A549 treated with GW870086 at 1 μM for 4 hours (cell line): ENCODE measurements around the gene FAM227A. TPM values are rescaled to one million over a fixed set of nuclear protein-coding genes. Genes with fewer than 3 reads are reported as not detected.

Experiments
- total RNA-seq: library from RNA; stranded (reverse); fragments of 200-300 nt; extraction: Qiagen RNA extraction; gene quantifications from 5 replicates; pipeline ENCODE4 v1.2.3, GENCODE V29; 2022; ENCODE audit warnings: low read depth

The FAM227A gene
- 0.49 to 1.2 TPM (median 0.68 TPM) in 5 replicates for total RNA-seq

DNA sequence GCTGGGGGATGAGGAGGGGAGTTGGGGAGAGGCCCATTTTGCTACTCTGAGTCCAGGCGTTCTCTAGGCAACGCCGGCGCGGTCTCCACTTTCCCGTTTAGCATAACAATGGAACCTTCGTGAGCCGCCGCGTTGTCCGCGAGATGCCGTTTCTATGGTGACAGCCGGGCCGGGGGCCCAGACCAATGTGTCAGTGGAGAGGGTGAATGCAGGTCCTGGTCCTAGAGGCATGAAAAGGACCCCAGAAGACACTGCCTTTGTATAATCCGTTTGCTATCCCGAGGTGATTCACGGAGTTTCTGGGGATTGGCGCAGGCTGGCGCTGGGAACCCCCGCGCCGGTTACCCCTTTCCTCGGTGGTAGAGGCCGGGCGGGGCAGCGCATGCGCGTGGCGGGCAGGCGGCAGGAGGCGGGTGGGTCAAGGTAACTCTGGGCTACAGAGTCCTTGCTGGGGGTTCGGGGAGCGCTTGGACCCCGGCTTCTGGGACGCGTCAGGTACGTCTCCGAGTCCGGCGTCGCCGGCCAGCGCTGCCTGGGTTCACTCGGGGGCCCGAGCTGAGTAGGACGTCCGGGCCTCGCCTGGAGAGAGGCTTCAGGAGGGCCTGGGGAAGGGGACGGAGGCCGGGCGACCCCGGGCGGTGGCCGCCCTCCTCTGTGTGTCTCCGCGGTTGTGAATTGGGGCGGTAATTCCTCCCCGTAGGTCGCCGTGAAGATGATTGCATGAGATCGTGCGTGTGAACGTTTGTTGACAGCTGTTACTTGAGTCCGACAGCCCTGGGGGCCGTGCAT, at the start of gene FAM227A, which contains the start of gene CBY1:
Gene FAM227A (minus strand): TSS at position 137 of the 789 bp plus-strand sequence. CDS start 6,224 bp downstream, outside the sequence.
Gene CBY1 (plus strand): TSS at position 383 of the 789 bp plus-strand sequence. CDS start 11,417 bp downstream, outside the sequence.

DNA sequence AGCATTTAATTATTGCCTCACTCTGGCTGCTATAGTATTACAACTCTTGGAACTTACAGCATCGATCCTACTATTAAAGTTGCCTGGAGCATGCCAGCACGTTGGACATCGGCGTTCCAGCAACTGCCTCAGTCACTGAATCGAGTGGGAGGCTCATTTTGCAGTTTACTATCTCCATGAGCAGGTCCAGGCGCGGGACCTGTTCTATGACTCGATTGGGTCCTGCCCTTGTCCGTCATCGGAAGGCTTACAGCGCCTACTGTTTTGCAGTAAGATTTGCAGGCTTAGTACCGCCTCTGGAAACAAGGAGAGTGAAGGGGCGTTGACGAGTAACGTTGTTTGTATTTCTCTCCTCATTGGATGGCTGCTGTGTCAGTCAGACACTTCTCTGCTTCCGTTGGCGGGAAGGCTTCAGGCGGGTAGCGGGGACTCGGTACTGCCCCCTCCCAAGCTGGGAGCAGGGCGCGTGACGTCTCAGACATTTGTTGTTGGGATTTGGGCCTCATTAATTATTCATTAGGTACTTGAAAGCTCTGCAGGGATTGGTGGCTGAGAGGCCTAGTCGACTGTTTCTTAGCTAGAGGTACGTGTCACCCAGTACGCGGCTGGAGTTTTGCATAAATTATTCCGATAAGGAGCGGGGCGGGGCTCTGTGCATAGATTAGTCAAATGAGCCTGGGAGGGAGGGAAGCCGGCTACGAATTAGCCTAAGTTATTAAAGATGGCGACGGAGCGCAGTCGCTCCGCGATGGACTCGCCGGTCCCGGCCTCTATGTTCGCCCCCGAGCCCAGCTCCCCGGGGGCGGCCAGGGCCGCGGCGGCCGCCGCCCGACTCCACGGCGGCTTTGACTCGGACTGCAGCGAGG, 49.3 kb upstream of the FAM227A start, which contains the start of gene GTPBP1:
Gene GTPBP1 (plus strand): TSS at position 710 of the 866 bp plus-strand sequence. CDS start 12 bp downstream, at position 722.

DNA sequence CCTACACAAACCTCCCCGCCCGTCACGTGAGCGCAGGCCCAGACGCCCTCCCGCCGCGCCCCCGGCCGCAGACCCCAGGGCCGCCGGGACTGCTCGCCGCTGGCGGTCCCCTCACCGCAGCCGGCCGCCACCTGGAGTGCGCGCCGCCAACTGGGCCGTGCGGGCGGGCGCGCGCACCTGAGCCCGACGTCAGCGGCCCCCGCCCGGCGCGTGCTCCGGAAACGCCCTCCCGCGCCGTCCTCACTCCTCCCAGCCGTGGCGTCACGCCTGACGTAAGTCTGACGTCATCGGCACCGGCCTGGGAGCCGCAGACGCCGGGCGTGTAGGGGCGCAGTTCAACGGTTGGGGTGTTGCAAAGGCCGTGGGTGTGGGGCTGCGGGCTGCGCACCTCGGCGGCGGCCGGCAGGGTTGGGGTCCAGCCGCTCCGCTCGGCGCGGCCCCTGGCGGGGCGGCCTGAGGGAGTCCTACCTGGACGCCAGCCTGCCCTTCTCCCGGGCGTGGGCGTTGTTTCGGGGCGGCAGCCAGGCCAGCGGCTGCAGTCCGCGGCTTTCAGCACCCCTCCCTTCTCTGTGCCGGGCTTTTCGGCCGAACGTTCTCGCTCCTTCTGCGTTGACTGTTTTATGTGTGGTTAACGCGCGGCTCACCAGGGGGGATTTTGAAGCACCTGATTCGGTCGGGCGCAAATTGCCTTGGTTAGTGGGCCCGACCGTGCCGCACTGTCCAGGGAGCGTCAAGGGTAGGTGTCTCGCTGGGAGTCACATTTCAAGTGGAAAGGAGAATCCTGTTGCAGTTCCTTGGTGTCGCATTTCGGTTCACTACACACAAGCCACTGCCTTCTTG, 44.8 kb upstream of the FAM227A start, which contains the start of gene JOSD1:
Gene JOSD1 (minus strand): TSS at position 155 of the 840 bp plus-strand sequence. CDS start 956 bp downstream, outside the sequence.

DNA sequence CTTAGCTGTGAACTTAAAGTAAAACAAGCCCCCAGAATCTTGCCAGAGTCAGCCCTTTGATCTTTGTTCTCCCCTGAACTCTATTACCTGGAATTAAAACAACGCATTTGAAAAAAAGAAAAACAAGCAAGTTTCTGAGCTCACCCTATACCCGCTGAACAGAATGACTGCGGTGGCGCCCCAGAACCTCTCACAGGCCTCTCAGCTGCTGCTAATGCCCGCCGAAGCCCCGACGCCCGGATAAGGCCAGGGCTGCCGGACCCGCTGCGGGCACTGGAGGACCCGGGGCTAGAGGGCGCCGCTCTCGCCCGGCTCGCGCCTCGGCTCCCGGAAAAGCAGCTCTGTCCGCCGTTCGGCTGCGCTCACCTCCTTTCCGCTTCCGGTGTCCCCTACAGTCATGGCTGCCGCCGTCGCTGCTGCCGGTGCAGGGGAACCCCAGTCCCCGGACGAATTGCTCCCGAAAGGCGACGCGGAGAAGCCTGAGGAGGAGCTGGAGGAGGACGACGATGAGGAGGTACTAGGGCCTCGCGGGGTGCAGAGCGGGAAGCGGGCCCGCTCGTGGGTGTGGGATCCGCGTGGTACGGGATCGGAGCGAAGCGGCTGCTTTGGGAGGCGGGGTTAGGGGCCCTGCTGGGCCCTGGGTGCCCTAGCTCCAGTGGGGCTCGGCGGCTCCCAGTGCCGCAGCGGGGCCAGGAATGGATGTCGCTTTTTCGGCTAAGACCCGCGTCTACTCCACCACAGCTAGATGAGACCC, 25.6 kb upstream of the FAM227A start, which contains the start of gene TOMM22:
Gene TOMM22 (plus strand): TSS at position 376 of the 754 bp plus-strand sequence. CDS start 22 bp downstream, at position 398.

DNA sequence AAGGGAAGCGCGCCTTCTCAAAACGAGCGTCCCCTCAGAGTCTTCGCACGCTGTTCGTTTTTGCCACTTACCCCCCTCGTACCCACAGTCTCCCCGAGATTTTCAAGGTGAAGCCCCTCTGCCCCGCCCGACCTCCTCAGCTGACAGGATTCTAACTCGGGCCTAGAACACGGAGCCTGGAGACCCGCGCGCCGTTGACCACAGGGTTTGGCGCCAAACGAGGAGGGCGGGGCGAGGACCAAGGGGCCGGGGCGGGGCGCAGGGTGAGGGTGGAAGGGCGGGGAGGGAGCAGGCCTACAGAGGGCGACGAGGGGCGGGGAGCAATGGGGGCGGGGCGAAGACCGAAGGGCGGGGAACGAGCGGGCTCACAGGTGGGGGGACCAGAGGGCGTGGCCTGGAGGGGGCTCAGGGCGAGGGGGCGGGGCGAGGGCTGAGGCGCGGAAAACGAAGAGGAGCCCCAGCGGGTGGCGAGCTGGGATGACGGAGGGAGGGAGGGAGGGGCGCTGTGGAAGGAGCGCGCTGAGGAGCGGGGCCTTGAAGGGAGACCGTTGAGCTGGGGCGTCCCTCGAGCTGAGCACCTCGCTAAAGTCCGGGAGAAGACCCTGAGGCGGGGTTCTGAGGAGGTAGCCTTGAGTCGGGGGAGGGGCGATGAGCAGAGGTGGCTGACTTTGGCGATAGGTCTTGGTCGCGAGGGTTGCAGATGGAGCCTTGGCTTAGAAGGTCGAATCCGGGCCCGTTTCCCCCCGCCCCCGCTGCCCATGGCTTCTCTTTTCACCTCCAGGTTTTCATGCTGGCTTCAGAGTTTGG, 86.0 kb downstream of the FAM227A start, which contains the start of gene DMC1:
Gene DMC1 (minus strand): TSS at position 212 of the 807 bp plus-strand sequence. CDS start 1,927 bp downstream, outside the sequence.

Other genes with a start within 250 kb of the FAM227A start
- 0.29 to 0.46 TPM (median 0.43 TPM) in 5 replicates for gene KCNJ4, start 201.2 kb downstream of the FAM227A start, total RNA-seq
- gene KDELR3, start 188.3 kb downstream of the FAM227A start, total RNA-seq: 17.8 to 19.5 TPM (median 19.1 TPM) in 5 replicates
- 82.3 to 102 TPM (median 94.1 TPM) in 5 replicates for gene DDX17, start 150.1 kb downstream of the FAM227A start, total RNA-seq
- 2.3 to 6.8 TPM (median 3.6 TPM) in 5 replicates for gene DMC1, start 86.2 kb downstream of the FAM227A start, total RNA-seq
- 14.2 to 15.7 TPM (median 14.6 TPM) in 5 replicates for gene CBY1, start 246 bp upstream of the FAM227A start, total RNA-seq
- gene TOMM22, start 25.6 kb upstream of the FAM227A start, total RNA-seq: 62.0 to 81.3 TPM (median 72.3 TPM) in 5 replicates
- gene JOSD1, start 44.6 kb upstream of the FAM227A start, total RNA-seq: 25.4 to 30.0 TPM (median 29.3 TPM) in 5 replicates
- 6.0 to 10.0 TPM (median 9.9 TPM) in 5 replicates for gene GTPBP1, start 49.6 kb upstream of the FAM227A start, total RNA-seq
- 26.4 to 40.2 TPM (median 36.1 TPM) in 5 replicates for gene SUN2, start 99.6 kb upstream of the FAM227A start, total RNA-seq
- gene DNAL4, start 137.8 kb upstream of the FAM227A start, total RNA-seq: 8.0 to 10.6 TPM (median 10.2 TPM) in 5 replicates
- gene NPTXR, start 187.6 kb upstream of the FAM227A start, total RNA-seq: 9.1 to 11.4 TPM (median 10.1 TPM) in 5 replicates
- 25.0 to 30.9 TPM (median 27.3 TPM) in 5 replicates for gene CBX6, start 215.8 kb upstream of the FAM227A start, total RNA-seq